ENCODE data around the gene ACTR3. TPM values are rescaled to one million over a fixed set of nuclear protein-coding genes. Genes with fewer than 3 reads are reported as not detected.

Gene ACTR3
- total and polyA plus RNA-seq, 2 of the 4 experiments (the other 2 are of a cell fraction) = 246 to 307 TPM

DNA sequence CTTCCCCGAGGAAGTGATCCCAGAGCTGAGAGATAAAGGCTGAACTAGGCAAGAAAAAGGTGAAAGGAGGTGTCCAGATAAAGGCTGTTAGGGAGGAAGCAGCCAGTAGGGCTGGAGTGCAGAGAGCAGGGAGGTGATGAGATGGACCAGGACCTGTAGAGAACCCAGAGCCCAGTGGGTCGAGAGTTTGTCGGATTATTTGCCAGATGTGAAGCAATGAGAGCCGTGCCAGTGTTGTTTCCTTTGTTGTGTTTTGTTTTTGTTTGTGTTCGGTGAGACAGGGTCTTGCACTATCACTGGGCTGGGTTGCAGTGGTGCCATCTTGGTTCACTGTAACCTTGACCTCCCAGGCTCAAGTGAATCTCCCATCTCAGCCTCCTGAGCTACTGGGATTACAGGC is 111.3 kb downstream of the ACTR3 start:
- no peak for ATAC-seq (ENCODE audit: low read depth)
- Histone ChIP-seq H3K27ac (ENCODE audit: insufficient read depth, low read length) (no peak overlapping the region), H3K9ac (ENCODE audit: low read depth, low read length) (no peak overlapping the region), H3K27me3 (ENCODE audit: control insufficient read depth, insufficient read depth, low read length) (no peaks in the 10 kb centered on the region), H4K20me1 (ENCODE audit: insufficient read depth, low read length) (no peaks in the 10 kb centered on the region), H2BK20ac (ENCODE audit: low read depth, low read length) (no peak overlapping the region), H2BK5ac (ENCODE audit: low read depth, low read length, poor library complexity, severe bottlenecking) (no peak overlapping the region), H4K5ac (ENCODE audit: low read depth, low read length) (no peak overlapping the region), H3K4me3 (ENCODE audit: insufficient read depth, low read depth, low read length) (no peak overlapping the region), H3K56ac (ENCODE audit: extremely low read depth, insufficient read depth, low read length) (no peak overlapping the region), H3K18ac (ENCODE audit: low read depth, low read length) (no peak overlapping the region), H3K4me1 (ENCODE audit: control insufficient read depth, insufficient read depth, low read length) (no peaks in the 10 kb centered on the region), H3K9me3 (ENCODE audit: control insufficient read depth, insufficient read depth, low read length) (0 out of 2 replicates have a peak, but pooled peaks cover 1% of the 10 kb centered on the region), H2AK9ac (replicated peaks; ENCODE audit: low read depth, low read length, poor library complexity) (no peak overlapping the region), H3K9me1 (ENCODE audit: insufficient read depth, low read length) (no peaks in the 10 kb centered on the region), H4K91ac (ENCODE audit: insufficient read depth, low read depth, low read length) (no peak overlapping the region), H2AFZ (replicated peaks; ENCODE audit: low read length, poor library complexity) (no peak overlapping the region), H3K4me2 (ENCODE audit: low read depth, low read length) (no peak overlapping the region), H2BK15ac (ENCODE audit: low read depth, low read length) (no peak overlapping the region), H3K36me3 (ENCODE audit: control insufficient read depth, insufficient read depth, low read length) (no peaks in the 10 kb centered on the region), H3K79me1 (ENCODE audit: low read depth in 1 of 2, low read length in 2 of 2) (no peaks in the 10 kb centered on the region), H3K4ac (ENCODE audit: low read depth, low read length) (no peak overlapping the region), H4K8ac (ENCODE audit: low read depth in 2 of 2, low read length in 2 of 2) (no peak overlapping the region), H3K23ac (ENCODE audit: low read depth, low read length) (no peak overlapping the region), H3K14ac (replicated peaks; ENCODE audit: low read depth, low read length) (no peak overlapping the region), H2BK120ac (ENCODE audit: low read depth, low read length) (no peak overlapping the region), H2AK5ac (ENCODE audit: low read depth, low read length) (no peak overlapping the region)
- ChIA-PET POLR2A (ENCODE audit: unreplicated experiment) (no interaction called here), CTCF (interaction anchor here (0.5 kb wide), 1 partner anchor 483 kb away, joined by 4 read pairs; no protein-coding TSS in a partner anchor)
- dilution Hi-C loops (cut with HindIII; ENCODE audit: low sequenced_read_pairs, unreplicated experiment) (no loop called here), intact Hi-C loops (cut with micrococcal nuclease) (no loop called here), in situ Hi-C loops (cut with MboI; ENCODE audit: low sequenced_read_pairs) (no loop called here)
- 80% methylated on average over 1 of the region's 5 CpGs; no CpG with 5 or more reads in 1 of the 2 experiments for WGBS, 2 experiments (ENCODE audit: extremely low coverage in 2 of 2, insufficient read length in 1 of 2)
- TF ChIP-seq RFX5 (IDR thresholded peaks at IDR 0.05; ENCODE audit: low read depth, low read length) = no peak
- TF ChIP-seq, protein P1, sequence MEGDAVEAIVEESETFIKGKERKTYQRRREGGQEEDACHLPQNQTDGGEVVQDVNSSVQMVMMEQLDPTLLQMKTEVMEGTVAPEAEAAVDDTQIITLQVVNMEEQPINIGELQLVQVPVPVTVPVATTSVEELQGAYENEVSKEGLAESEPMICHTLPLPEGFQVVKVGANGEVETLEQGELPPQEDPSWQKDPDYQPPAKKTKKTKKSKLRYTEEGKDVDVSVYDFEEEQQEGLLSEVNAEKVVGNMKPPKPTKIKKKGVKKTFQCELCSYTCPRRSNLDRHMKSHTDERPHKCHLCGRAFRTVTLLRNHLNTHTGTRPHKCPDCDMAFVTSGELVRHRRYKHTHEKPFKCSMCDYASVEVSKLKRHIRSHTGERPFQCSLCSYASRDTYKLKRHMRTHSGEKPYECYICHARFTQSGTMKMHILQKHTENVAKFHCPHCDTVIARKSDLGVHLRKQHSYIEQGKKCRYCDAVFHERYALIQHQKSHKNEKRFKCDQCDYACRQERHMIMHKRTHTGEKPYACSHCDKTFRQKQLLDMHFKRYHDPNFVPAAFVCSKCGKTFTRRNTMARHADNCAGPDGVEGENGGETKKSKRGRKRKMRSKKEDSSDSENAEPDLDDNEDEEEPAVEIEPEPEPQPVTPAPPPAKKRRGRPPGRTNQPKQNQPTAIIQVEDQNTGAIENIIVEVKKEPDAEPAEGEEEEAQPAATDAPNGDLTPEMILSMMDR (conservative IDR thresholded peaks at IDR 0.05; ENCODE audit: low read depth, low read length) = no peak
- no peak for TF ChIP-seq MAFK (IDR thresholded peaks at IDR 0.05; ENCODE audit: low read depth, low read length)
- TF ChIP-seq RAD21 (IDR thresholded peaks at IDR 0.05; ENCODE audit: low read length) = no peak
- no peak for TF ChIP-seq CEBPB (IDR thresholded peaks at IDR 0.05; ENCODE audit: low read depth, low read length)
- no peak for TF ChIP-seq RCOR1 (IDR thresholded peaks at IDR 0.05; ENCODE audit: insufficient replicate concordance, low read length)
- no peak for TF ChIP-seq POLR2A (IDR thresholded peaks at IDR 0.05; ENCODE audit: low read depth, low read length)
- no peak for TF ChIP-seq BHLHE40 (IDR thresholded peaks at IDR 0.05; ENCODE audit: low read depth, low read length)
- no peak for TF ChIP-seq SMC3 (IDR thresholded peaks at IDR 0.05; ENCODE audit: low read depth, low read length)
- no peak for TF ChIP-seq MAZ (IDR thresholded peaks at IDR 0.05; ENCODE audit: borderline replicate concordance, low read depth, low read length)
- TF ChIP-seq, protein P2, sequence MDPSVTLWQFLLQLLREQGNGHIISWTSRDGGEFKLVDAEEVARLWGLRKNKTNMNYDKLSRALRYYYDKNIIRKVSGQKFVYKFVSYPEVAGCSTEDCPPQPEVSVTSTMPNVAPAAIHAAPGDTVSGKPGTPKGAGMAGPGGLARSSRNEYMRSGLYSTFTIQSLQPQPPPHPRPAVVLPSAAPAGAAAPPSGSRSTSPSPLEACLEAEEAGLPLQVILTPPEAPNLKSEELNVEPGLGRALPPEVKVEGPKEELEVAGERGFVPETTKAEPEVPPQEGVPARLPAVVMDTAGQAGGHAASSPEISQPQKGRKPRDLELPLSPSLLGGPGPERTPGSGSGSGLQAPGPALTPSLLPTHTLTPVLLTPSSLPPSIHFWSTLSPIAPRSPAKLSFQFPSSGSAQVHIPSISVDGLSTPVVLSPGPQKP (IDR thresholded peaks at IDR 0.05; ENCODE audit: borderline replicate concordance, low read depth, low read length) = no peak
- no peak for TF ChIP-seq NFE2L2 (IDR thresholded peaks at IDR 0.05; ENCODE audit: low read depth, low read length)
- TF ChIP-seq FOS (IDR thresholded peaks at IDR 0.05; ENCODE audit: low read depth, low read length) = no peak
- TF ChIP-seq, protein P3, sequence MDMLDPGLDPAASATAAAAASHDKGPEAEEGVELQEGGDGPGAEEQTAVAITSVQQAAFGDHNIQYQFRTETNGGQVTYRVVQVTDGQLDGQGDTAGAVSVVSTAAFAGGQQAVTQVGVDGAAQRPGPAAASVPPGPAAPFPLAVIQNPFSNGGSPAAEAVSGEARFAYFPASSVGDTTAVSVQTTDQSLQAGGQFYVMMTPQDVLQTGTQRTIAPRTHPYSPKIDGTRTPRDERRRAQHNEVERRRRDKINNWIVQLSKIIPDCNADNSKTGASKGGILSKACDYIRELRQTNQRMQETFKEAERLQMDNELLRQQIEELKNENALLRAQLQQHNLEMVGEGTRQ (IDR thresholded peaks at IDR 0.05; ENCODE audit: low read depth, low read length) = no peak
- no peak for TF ChIP-seq CHD1 (IDR thresholded peaks at IDR 0.05; ENCODE audit: low read depth, low read length)
- no peak for TF ChIP-seq MXI1 (IDR thresholded peaks at IDR 0.05; ENCODE audit: borderline replicate concordance, low read depth, low read length)
- no peak for DNase-seq
- no TSS peak for BruUV-seq (replicated peaks)
